Measurements from ENCODE around the gene XCL1.

Gene XCL1

DNA sequence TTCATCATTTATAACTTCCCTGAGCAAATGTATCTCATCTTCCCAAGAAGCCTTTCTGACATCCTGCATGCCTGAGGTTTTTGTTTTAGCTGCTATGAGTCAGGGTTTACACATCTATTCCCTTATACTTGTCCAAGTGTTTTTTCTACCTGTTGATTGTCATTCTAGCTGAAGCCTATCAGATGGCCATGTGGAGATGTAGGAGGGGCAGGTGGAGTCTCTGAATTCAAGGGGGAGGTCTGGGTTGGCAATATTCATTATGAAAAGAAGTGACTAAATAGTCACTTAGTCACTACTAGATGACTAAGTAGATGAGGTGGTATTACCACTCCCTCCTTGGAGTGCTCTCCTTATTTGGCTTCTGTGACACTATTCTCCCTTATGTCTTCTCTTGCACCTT is 52.4 kb downstream of the XCL1 start:
- no peak for FAIRE-seq
- TF ChIP-seq, protein P1, sequence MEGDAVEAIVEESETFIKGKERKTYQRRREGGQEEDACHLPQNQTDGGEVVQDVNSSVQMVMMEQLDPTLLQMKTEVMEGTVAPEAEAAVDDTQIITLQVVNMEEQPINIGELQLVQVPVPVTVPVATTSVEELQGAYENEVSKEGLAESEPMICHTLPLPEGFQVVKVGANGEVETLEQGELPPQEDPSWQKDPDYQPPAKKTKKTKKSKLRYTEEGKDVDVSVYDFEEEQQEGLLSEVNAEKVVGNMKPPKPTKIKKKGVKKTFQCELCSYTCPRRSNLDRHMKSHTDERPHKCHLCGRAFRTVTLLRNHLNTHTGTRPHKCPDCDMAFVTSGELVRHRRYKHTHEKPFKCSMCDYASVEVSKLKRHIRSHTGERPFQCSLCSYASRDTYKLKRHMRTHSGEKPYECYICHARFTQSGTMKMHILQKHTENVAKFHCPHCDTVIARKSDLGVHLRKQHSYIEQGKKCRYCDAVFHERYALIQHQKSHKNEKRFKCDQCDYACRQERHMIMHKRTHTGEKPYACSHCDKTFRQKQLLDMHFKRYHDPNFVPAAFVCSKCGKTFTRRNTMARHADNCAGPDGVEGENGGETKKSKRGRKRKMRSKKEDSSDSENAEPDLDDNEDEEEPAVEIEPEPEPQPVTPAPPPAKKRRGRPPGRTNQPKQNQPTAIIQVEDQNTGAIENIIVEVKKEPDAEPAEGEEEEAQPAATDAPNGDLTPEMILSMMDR (IDR thresholded peaks at IDR 0.05; ENCODE audit: insufficient read depth, missing control alignments) = no peak
- no peak for DNase-seq (ENCODE audit: insufficient read length, low spot score)

DNA sequence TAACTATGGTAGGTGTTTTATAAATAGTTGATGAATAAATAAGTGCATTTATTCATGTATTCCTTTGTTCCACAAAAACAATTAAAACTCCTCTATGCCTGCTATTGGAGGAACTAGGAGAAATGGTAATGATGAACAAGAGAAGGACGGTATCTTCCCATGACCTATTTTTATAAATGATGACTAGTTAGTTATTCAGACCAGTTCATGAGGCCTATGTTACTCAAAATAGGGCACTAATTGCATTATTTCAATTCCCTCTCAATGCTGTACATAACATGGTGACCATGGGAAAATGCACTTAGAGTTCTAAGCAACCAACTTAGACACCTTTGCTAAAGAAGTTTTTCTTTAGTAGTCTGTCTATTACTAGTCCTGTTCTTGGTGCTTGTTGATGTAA is 53.1 kb downstream of the XCL1 start:
- no peak for DNase-seq (ENCODE audit: insufficient read length, low spot score)
- TF ChIP-seq, protein P1 (IDR thresholded peaks at IDR 0.05; ENCODE audit: insufficient read depth, missing control alignments) = no peak
- peak; percentile 60 for FAIRE-seq
